ENCODE results near the gene RAPGEF4.

Gene RAPGEF4

GRCh38 chr2:172730411-172730810, 5.2 kb upstream of the RAPGEF4 start:
- no peaks in the 10 kb centered on the region for H3K9me3 ChIP-seq
- peaks cover 49% of the 10 kb centered on the region for H3K27me3 ChIP-seq
- no peak overlapping the region for H3K27ac ChIP-seq
- H3K36me3 ChIP-seq: no peaks in the 10 kb centered on the region
- H3K4me3 ChIP-seq (ENCODE audit: low read depth in 1 of 2, low read length in 1 of 2): no peak overlapping the region
- peaks cover 2 to 3% of the 10 kb centered on the region in 2 experiments for H3K4me1 ChIP-seq (ENCODE audit: control insufficient read depth in 1 of 2, insufficient read depth in 1 of 2, low read depth in 1 of 2, low read length in 1 of 2)
- no peak for TF ChIP-seq CTCF (IDR thresholded peaks at IDR 0.05)

GRCh38 chr2:172734711-172735581, 699 bp upstream of the RAPGEF4 start:
- H3K4me3 ChIP-seq (ENCODE audit: low read depth in 1 of 2, low read length in 1 of 2): no peak overlapping the region
- no peak overlapping the region for H3K27ac ChIP-seq
- H3K4me1 ChIP-seq (ENCODE audit: control insufficient read depth in 1 of 2, insufficient read depth in 1 of 2, low read depth in 1 of 2, low read length in 1 of 2): peaks cover 9 to 12% of the 10 kb centered on the region in 2 experiments
- H3K27me3 ChIP-seq: peaks cover 95% of the 10 kb centered on the region
- TF ChIP-seq CTCF (IDR thresholded peaks at IDR 0.05): no peak
- H3K9me3 ChIP-seq: no peaks in the 10 kb centered on the region
- no peaks in the 10 kb centered on the region for H3K36me3 ChIP-seq

DNA sequence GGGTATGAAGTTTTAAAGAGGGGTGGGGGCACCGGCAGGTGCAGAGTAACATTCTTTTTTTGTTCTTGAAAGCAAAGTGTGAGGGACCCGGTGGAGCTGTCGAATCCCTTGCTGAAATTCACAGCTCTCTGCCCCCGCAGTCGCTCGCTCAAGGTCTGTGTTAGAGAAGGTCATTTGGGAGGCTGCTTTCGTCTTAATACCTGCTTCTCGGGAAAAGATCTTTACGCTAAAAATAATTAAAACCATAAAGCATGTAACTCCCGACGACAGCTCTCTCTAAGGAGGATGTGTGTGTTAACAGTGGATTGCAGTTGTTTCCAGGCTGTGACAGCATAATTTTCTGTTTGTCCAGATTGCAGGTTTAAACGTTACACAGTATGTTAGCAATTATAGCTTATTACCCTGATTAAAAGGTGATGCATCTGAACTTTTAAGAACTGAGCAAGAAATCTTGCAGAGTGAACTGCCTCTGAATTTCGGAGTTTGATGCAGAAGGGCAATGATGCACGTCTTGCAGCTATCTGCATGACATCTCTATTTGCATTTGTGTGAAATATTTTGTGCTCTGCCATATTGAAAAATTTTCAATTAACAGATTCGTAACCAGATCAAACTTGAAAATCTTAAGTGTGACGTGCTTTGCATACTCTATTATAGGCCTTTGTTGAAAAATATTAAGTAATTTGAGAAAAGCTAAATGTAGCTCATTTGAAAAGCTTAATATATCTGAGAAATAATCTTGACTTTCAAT, 954 bp downstream of the RAPGEF4 start:
- no peaks in the 10 kb centered on the region for H3K36me3 ChIP-seq
- peaks cover 9 to 12% of the 10 kb centered on the region in 2 experiments for H3K4me1 ChIP-seq (ENCODE audit: control insufficient read depth in 1 of 2, insufficient read depth in 1 of 2, low read depth in 1 of 2, low read length in 1 of 2)
- H3K27ac ChIP-seq: no peak overlapping the region
- no peak for TF ChIP-seq CTCF (IDR thresholded peaks at IDR 0.05)
- H3K4me3 ChIP-seq (ENCODE audit: low read depth in 1 of 2, low read length in 1 of 2): no peak overlapping the region
- peaks cover 93% of the 10 kb centered on the region for H3K27me3 ChIP-seq
- H3K9me3 ChIP-seq: no peaks in the 10 kb centered on the region

DNA sequence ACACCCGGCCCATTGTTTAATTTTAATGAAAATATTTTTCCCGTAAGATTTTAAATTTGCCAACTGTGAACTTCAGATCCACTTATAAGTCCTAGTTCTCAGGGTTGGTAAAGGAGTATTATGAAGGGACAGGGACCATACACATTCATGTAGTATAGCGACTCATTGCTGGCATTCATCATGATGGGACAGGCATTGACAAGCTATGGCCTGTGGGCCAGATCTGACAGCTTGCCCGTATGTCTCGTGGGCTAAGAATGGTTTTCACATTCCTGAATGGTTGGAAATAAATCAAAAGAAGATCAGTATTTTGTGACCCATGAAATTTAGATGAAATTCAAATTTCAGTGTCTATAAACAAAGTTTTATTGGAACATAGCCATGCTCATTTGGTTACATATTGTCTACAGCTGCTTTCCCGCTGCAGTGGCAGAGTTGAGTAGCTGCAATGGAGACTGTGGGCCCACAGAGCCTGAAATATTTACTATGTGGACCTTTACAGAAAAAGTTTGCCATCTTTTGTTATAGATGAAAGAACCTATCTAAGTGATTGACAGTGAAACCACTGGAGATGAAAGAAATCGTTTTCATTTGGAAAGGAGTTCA, 4.1 kb downstream of the RAPGEF4 start:
- H3K4me3 ChIP-seq (ENCODE audit: low read depth in 1 of 2, low read length in 1 of 2): no peak overlapping the region
- TF ChIP-seq CTCF (IDR thresholded peaks at IDR 0.05): no peak
- H3K4me1 ChIP-seq (ENCODE audit: control insufficient read depth in 1 of 2, insufficient read depth in 1 of 2, low read depth in 1 of 2, low read length in 1 of 2): peaks cover 9 to 12% of the 10 kb centered on the region in 2 experiments
- H3K9me3 ChIP-seq: no peaks in the 10 kb centered on the region
- H3K27ac ChIP-seq: no peak overlapping the region
- H3K27me3 ChIP-seq: peaks cover 70% of the 10 kb centered on the region
- H3K36me3 ChIP-seq: no peaks in the 10 kb centered on the region

DNA sequence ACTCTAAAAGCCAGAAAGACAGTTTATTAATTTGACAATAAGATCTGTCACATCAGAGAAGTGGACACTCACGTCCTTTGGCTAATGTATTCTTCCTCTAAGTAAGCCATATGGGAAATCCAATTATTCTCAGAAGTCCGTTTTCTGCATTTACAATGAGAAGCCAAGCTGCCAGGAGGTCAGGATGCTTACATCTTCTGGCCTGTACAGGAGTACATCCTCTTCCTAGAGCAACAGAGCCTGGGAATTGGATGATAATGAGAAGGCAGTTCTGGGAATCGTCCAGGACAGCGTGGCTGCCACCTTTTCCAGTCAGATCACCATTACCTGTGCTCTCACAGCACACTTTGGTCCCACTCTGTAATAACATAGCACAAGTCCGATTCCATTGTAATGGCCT, 5.2 kb downstream of the RAPGEF4 start:
- H3K27ac ChIP-seq: no peak overlapping the region
- no peak for TF ChIP-seq CTCF (IDR thresholded peaks at IDR 0.05)
- peaks cover 59% of the 10 kb centered on the region for H3K27me3 ChIP-seq
- no peaks in the 10 kb centered on the region for H3K9me3 ChIP-seq
- no peak overlapping the region for H3K4me3 ChIP-seq (ENCODE audit: low read depth in 1 of 2, low read length in 1 of 2)
- peaks cover 5% of the 10 kb centered on the region in 2 experiments for H3K4me1 ChIP-seq (ENCODE audit: control insufficient read depth in 1 of 2, insufficient read depth in 1 of 2, low read depth in 1 of 2, low read length in 1 of 2)
- H3K36me3 ChIP-seq: no peaks in the 10 kb centered on the region
